Gastrocnemius medialis (tissue), 4 donors: ENCODE results near the gene POU3F3. TPM values are rescaled to one million over a fixed set of nuclear protein-coding genes. Genes with fewer than 3 reads are reported as not detected.

ENCODE experiments used
- ATAC-seq, 2 donors: fragments of 150-250 bp; one replicate each; pipeline ENCODE4 v1.9.1; 2016
- DNase-seq, 2 donors: peaks; one replicate each; pipeline ENCODE4 v3.0.0-alpha.2; 2019
- H3K27ac ChIP-seq, 4 donors: fragments of 200-600 bp; sonication (generic); 1 replicate in 1 of 4; 2 replicates in 3 of 4; pipeline ENCODE4 v1.5.1; 2016 to 2018; ENCODE audit warnings: mild to moderate bottlenecking in 2 of 4, moderate library complexity in 1 of 4
- H3K27me3 ChIP-seq, 3 donors: fragments of 200-600 bp; sonication (generic) in 2 of 3; 1 replicate in 1 of 3; 2 replicates in 2 of 3; pipeline versions ENCODE4 v1.5.1 to v1.6.0; 2016 to 2019; ENCODE audit warnings: mild to moderate bottlenecking in 1 of 3, moderate library complexity in 1 of 3
- H3K36me3 ChIP-seq, 2 donors: fragments of 200-600 bp; sonication (generic) in 1 of 2; one replicate each; pipeline ENCODE4 v1.5.1; 2017 to 2018
- H3K4me1 ChIP-seq, 2 donors: fragments of 200-600 bp; sonication (generic) in 1 of 2; one replicate each; pipeline ENCODE4 v1.5.1; 2016 to 2017; ENCODE audit warnings: mild to moderate bottlenecking in 2 of 2
- H3K4me3 ChIP-seq, 4 donors: fragments of 200-600 bp; sonication (generic) in 3 of 4; 1 replicate in 1 of 4; 2 replicates in 3 of 4; pipeline ENCODE4 v1.5.1; 2016 to 2019; ENCODE audit warnings: mild to moderate bottlenecking in 2 of 4
- H3K9me3 ChIP-seq, 3 donors: fragments of 200-600 bp; sonication (generic) in 2 of 3; 1 replicate in 1 of 3; 2 replicates in 2 of 3; pipeline ENCODE4 v1.5.1; 2016 to 2019
- POLR2A ChIP-seq, 2 donors: fragments of 450-650 bp; IDR thresholded peaks; one replicate each; pipeline ENCODE4 v1.6.1; 2017; ENCODE audit warnings: antibody characterized with exemption in 2 of 2, mild to moderate bottlenecking in 2 of 2, moderate library complexity in 2 of 2
- in situ Hi-C, 4 donors: fragments of 200-750 bp; cut with MboI; loops; one replicate each; pipeline versions ENCODE4 v1.15.0 to v1.8.0; 2017; ENCODE audit warnings: low sequenced_read_pairs in 4 of 4
- intact Hi-C: fragments of 100-400 bp; cut with DNase I; formaldehyde crosslinking; loops from one replicate; pipeline ENCODE4 v1.15.1; 2023; ENCODE audit warnings: low total_unique reads
- total RNA-seq, 4 donors: library from RNA; depleted of rRNA; stranded (reverse); fragments of >200 nt; gene quantifications; one replicate each; pipeline versions ENCODE4 v1.1.0 to v1.2.3, GENCODE V29; 2016
- TF ChIP-seq, protein P1 (sequence below), 5 experiments: fragments of 450-650 bp in 3 of 5; fragments of 200-600 bp in 2 of 5; sonication (generic) in 2 of 5; IDR thresholded peaks in 4 of 5; conservative IDR thresholded peaks in 1 of 5; 1 replicate in 4 of 5; 2 replicates in 1 of 5; pipeline ENCODE4 v1.5.1; 2016 to 2019; ENCODE audit warnings: antibody characterized with exemption in 5 of 5, mild to moderate bottlenecking in 3 of 5, moderate library complexity in 3 of 5

The POU3F3 gene
- total RNA-seq, 4 donors from 2014 or later, result not detected

GRCh38 chr2:104889960-104890684 is 36.2 kb downstream of the POU3F3 start:
- Histone ChIP-seq H3K4me1 (no peaks in the 10 kb centered on the region), H3K27ac (no peak overlapping the region), H3K4me3 (no peak overlapping the region), H3K27me3 (peaks cover 0 to 5% (median 0%) of the 10 kb centered on the region in 3 donors), H3K36me3 (no peaks in the 10 kb centered on the region), H3K9me3 (no peaks in the 10 kb centered on the region)
- DNase-seq (no peak), ATAC-seq (no peak)
- in situ Hi-C loops, result no loop called here
- TF ChIP-seq POLR2A (IDR thresholded peaks at IDR 0.05), result no peak
- TF ChIP-seq, protein P1, sequence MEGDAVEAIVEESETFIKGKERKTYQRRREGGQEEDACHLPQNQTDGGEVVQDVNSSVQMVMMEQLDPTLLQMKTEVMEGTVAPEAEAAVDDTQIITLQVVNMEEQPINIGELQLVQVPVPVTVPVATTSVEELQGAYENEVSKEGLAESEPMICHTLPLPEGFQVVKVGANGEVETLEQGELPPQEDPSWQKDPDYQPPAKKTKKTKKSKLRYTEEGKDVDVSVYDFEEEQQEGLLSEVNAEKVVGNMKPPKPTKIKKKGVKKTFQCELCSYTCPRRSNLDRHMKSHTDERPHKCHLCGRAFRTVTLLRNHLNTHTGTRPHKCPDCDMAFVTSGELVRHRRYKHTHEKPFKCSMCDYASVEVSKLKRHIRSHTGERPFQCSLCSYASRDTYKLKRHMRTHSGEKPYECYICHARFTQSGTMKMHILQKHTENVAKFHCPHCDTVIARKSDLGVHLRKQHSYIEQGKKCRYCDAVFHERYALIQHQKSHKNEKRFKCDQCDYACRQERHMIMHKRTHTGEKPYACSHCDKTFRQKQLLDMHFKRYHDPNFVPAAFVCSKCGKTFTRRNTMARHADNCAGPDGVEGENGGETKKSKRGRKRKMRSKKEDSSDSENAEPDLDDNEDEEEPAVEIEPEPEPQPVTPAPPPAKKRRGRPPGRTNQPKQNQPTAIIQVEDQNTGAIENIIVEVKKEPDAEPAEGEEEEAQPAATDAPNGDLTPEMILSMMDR (IDR thresholded peaks at IDR 0.05 in 4 of 5, conservative IDR thresholded peaks at IDR 0.05 in 1 of 5), result no peak
- intact Hi-C loops, result no loop called here

DNA sequence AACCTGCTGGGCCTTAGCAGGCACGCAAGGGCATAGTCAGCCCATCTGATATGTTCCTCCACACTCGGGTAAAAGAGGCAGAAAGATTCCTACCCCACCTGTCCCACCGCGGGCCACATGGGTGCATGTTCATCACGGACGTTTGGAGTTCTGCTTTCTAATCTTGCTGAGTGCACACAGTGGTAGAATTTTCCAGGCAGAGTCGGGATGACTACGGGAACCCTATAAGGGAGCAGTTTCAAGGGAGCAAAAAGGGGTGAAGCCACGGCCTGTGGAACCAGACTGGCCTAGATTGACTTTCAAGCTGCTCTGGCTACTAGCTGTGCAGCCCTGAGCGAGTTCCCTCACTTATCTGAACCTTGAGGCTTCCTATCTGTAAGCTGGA is 36.8 kb downstream of the POU3F3 start:
- no peaks in the 10 kb centered on the region for H3K9me3 ChIP-seq
- ATAC-seq, result no peak
- in situ Hi-C loops, result no loop called here

GRCh38 chr2:104891145-104891544 is 37.2 kb downstream of the POU3F3 start:
- Histone ChIP-seq H3K4me1 (no peaks in the 10 kb centered on the region), H3K27me3 (peaks cover 0 to 5% (median 0%) of the 10 kb centered on the region in 3 donors), H3K9me3 (no peaks in the 10 kb centered on the region), H3K27ac (no peak overlapping the region), H3K4me3 (no peak overlapping the region), H3K36me3 (no peaks in the 10 kb centered on the region)
- in situ Hi-C loops, result no loop called here
- DNase-seq (no peak), ATAC-seq (no peak)
- TF ChIP-seq, protein P1 (IDR thresholded peaks at IDR 0.05 in 4 of 5, conservative IDR thresholded peaks at IDR 0.05 in 1 of 5), result no peak
- TF ChIP-seq POLR2A (IDR thresholded peaks at IDR 0.05), result no peak
- intact Hi-C loops, result no loop called here

More for the DNA sequence above, 36.8 kb downstream of the POU3F3 start:
- no peaks in the 10 kb centered on the region for H3K4me1 ChIP-seq
- H3K27ac ChIP-seq, result no peak overlapping the region
- DNase-seq, result no peak
- TF ChIP-seq, protein P1 (IDR thresholded peaks at IDR 0.05 in 4 of 5, conservative IDR thresholded peaks at IDR 0.05 in 1 of 5), result no peak
- TF ChIP-seq POLR2A (IDR thresholded peaks at IDR 0.05), result no peak
- no peak overlapping the region for H3K4me3 ChIP-seq
- intact Hi-C loops, result no loop called here
- H3K36me3 ChIP-seq, result no peaks in the 10 kb centered on the region
- H3K27me3 ChIP-seq, result peaks cover 0 to 5% (median 0%) of the 10 kb centered on the region in 3 donors

DNA sequence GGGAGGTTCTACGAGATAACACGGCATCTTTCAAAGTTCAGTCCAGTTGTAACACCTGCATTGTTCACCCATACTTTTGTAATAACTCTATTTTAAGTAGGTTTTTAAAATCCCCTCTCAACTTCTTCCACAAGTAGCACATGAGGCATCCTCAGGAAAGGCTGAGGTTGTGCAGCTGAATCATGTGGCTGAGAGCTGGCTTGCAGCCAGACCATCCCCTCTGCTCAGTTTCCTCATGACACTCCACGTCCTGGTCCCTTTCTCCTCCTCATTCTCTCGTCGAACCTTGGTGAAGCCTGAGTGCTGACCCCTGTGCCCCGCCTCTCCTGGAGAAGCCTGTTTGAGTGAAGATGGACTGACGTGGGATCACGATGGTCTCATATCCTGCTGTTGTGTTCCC is 42.5 kb downstream of the POU3F3 start:
- H3K4me1 ChIP-seq, result no peaks in the 10 kb centered on the region
- TF ChIP-seq POLR2A (IDR thresholded peaks at IDR 0.05), result no peak
- TF ChIP-seq, protein P1 (IDR thresholded peaks at IDR 0.05 in 4 of 5, conservative IDR thresholded peaks at IDR 0.05 in 1 of 5), result no peak
- DNase-seq (no peak), ATAC-seq (no peak)
- H3K9me3 ChIP-seq, result no peaks in the 10 kb centered on the region
- no peak overlapping the region for H3K4me3 ChIP-seq
- in situ Hi-C loops (no loop called here), intact Hi-C loops (no loop called here)
- H3K27ac ChIP-seq, result no peak overlapping the region
- no peaks in the 10 kb centered on the region for H3K27me3 ChIP-seq
- no peaks in the 10 kb centered on the region for H3K36me3 ChIP-seq
